GM23248 (cell line): ENCODE measurements around the gene HSPB2.

ENCODE experiments used
- EZH2 ChIP-seq: fragments of 200-600 bp; sonication (generic); IDR thresholded peaks from 2 replicates; pipeline ENCODE4 v1.6.1; 2018; ENCODE audit warnings: antibody characterized with exemption, mild to moderate bottlenecking; ENCODE audit not compliant: insufficient read depth, poor library complexity, severe bottlenecking
- EZH2phosphoT487 ChIP-seq: fragments of 200-600 bp; sonication (generic); IDR thresholded peaks from 2 replicates; pipeline ENCODE4 v1.6.1; 2018; ENCODE audit warnings: antibody characterized with exemption, moderate library complexity, mild to moderate bottlenecking, low read depth; ENCODE audit not compliant: insufficient read depth

DNA sequence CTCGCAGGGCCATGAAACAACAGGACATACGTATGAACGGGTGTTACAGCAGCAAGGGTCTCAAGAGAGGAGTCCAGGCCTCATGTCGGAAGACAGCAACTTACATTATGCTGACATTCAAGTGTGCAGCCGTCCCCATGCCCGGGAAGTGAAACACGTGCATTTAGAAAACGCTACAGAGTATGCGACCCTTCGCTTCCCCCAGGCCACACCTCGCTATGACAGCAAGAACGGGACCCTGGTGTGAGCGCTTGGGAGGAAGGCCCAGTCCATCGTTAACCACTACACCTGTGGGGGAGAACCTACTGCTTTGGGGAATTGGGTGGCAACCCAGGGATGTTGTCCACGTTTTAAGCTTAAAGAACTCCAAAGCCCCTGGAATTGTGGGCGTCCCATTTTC is 13.4 kb downstream of the HSPB2 start:
- no peak for TF ChIP-seq EZH2
- TF ChIP-seq EZH2phosphoT487 = no peak
